ENCODE results near the gene CNTNAP2. TPM values are rescaled to one million over a fixed set of nuclear protein-coding genes. Genes with fewer than 3 reads are reported as not detected.

CNTNAP2 gene
- total RNA-seq, 1 donor: under 0.01 TPM

DNA sequence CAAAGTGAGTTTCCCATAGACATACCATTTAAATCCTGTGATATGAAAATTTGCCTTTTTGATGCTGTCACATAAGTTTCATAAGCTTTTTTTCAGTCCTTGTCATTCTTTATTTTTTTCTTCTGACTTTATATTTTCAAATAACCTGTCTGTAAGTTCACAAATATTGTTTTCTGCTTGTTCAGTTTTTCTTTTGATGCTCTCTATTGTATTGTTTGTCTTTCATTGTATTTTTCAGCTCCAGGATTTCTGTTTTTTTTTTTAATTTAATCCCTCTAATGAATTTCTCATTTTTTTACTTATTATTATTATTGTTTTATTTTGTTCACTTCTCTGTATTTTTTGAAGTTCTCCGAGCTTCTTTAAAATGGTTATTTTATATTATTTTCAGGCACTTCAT lies 623.4 kb downstream of the CNTNAP2 start:
- DNase-seq (ENCODE audit: low read depth): no peak

DNA sequence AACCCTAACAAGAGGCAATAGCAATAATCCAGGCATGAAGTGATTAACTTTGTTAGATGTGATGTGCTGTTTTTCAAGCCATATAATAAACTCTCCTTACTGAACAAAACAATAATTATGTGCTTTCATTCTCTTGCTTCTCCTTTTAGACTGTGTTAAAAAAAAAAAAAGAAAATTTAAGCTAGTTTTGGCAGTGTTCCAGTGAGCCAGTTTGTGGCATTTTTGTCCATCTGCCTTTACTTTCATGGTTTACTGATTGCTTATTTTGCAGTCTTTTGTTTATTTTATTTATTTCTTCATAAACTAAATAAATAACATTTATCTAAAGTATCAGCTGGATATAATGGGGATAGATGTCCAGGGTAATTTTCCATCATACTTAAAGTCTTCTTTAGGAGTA lies 625.3 kb downstream of the CNTNAP2 start:
- TF ChIP-seq, protein P1, sequence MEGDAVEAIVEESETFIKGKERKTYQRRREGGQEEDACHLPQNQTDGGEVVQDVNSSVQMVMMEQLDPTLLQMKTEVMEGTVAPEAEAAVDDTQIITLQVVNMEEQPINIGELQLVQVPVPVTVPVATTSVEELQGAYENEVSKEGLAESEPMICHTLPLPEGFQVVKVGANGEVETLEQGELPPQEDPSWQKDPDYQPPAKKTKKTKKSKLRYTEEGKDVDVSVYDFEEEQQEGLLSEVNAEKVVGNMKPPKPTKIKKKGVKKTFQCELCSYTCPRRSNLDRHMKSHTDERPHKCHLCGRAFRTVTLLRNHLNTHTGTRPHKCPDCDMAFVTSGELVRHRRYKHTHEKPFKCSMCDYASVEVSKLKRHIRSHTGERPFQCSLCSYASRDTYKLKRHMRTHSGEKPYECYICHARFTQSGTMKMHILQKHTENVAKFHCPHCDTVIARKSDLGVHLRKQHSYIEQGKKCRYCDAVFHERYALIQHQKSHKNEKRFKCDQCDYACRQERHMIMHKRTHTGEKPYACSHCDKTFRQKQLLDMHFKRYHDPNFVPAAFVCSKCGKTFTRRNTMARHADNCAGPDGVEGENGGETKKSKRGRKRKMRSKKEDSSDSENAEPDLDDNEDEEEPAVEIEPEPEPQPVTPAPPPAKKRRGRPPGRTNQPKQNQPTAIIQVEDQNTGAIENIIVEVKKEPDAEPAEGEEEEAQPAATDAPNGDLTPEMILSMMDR (IDR thresholded peaks at IDR 0.05; ENCODE audit: insufficient read depth, low read length): no peak
- H3K4me3 ChIP-seq (ENCODE audit: low read depth, low read length): no peak overlapping the region
- no peak for DNase-seq (ENCODE audit: low read depth)

More for the DNA sequence above, 623.4 kb downstream of the CNTNAP2 start:
- no peak overlapping the region for H3K4me3 ChIP-seq (ENCODE audit: low read depth, low read length)
- TF ChIP-seq, protein P1 (IDR thresholded peaks at IDR 0.05; ENCODE audit: insufficient read depth, low read length): no peak

DNA sequence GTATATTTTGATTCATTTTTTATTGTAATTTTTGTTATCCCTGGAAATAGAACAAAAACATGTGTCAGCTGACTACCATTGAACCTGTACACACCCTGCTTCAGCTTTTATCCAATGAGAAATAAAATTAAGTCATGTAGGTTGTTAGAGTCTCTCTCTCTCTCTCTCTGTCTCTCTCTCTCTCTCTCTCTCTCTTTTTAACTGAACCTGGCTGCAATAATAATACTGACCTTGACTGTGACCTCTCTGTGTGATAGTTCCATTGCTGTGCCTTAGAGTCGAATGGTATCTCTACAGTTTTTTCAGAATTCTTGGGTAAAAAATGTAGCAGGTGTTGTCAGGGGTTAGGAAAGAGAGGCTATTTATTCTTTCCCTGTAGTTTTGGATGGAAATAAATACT lies 637.8 kb downstream of the CNTNAP2 start:
- no peak overlapping the region for H3K4me3 ChIP-seq (ENCODE audit: low read depth, low read length)
- TF ChIP-seq, protein P1 (IDR thresholded peaks at IDR 0.05; ENCODE audit: insufficient read depth, low read length): no peak
- DNase-seq (ENCODE audit: low read depth): no peak

DNA sequence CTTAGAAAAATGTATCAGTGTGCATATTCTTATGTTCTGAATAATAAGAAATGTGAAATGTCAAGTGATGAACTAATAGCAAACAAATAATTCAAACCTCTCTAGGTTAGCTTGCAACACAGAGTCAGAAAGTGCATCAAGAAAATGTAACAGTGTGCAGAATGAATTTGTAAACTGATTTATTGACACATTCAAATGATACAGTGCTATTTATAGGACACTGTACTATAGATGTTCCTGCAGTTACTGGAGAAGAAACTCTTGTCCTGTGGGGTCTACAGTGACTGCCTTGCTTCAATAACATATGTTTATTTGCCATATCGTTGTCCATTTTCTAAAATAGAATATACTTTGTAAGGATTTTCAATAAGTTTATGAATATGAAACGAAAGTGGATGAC lies 639.0 kb downstream of the CNTNAP2 start:
- H3K4me3 ChIP-seq (ENCODE audit: low read depth, low read length): no peak overlapping the region
- TF ChIP-seq, protein P1 (IDR thresholded peaks at IDR 0.05; ENCODE audit: insufficient read depth, low read length): no peak
- DNase-seq (ENCODE audit: low read depth): no peak

DNA sequence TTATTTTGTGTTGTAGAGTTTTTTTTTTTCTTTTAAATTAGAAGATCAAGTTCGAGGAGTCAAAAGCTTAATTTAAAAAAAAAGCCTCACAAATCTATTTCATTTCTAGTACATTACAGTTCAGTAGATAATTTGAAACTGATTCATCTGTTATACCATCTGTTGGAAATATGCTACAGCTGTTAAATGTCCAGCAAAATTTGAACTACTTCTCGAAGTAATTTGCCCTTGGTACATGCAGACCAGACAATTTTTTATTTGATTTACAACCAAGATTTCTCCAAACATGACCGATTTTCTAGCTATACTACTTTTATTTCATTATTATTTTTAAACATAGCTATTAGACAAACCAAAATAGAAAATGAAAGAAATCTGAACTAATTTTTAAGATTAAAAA lies 647.9 kb downstream of the CNTNAP2 start:
- DNase-seq (ENCODE audit: low read depth): no peak
- H3K4me3 ChIP-seq (ENCODE audit: low read depth, low read length): no peak overlapping the region
- TF ChIP-seq, protein P1 (IDR thresholded peaks at IDR 0.05; ENCODE audit: insufficient read depth, low read length): no peak

DNA sequence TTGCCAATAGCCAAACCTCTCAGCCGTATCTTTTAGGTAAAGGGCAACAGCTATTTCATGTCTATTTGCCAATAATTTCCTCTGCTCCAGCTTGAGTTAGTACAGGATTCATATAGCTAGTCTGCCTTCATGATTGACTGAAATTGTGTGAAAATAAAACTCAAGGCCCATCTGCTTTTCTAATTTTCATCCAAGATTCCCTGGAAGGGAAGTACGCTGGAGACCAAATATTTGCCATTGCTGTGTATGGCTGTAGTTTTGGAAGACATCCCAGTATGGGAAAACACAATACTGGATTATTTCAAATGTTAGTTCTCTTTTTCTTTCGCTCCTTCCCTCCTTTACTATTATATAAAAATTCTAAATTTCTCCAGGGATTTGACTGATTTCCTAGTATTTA lies 652.4 kb downstream of the CNTNAP2 start:
- DNase-seq (ENCODE audit: low read depth): no peak
- H3K4me3 ChIP-seq (ENCODE audit: low read depth, low read length): no peak overlapping the region
- TF ChIP-seq, protein P1 (IDR thresholded peaks at IDR 0.05; ENCODE audit: insufficient read depth, low read length): no peak

DNA sequence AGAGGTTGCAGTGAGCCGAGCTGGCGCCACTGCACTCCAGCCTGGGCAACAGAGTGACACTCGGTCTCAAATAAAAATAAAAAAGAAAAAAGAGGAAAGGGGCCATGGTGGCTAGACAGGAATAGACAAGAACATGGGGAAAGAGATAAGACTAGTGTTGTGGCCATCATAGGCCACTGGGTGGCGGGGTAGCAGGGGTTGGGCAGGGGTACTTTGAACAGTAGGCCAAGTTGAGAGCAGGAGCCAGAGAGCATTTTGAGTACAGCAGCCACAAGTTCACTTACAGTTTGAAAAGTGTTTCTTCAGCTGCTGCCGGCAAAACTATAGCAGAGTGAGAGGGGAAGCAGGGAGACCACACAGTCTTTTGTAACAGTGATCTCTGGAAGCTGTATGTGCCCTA lies 656.0 kb downstream of the CNTNAP2 start:
- DNase-seq (ENCODE audit: low read depth): no peak
- no peak overlapping the region for H3K4me3 ChIP-seq (ENCODE audit: low read depth, low read length)
- TF ChIP-seq, protein P1 (IDR thresholded peaks at IDR 0.05; ENCODE audit: insufficient read depth, low read length): no peak

Data from fibroblast of the aortic adventitia (primary cell).